Caki2 (cell line): ENCODE results near the gene SFXN4. TPM values are rescaled to one million over a fixed set of nuclear protein-coding genes. Genes with fewer than 3 reads are reported as not detected.
A peak's percentile ranks its signal among the peaks of the same experiment; 100 is the strongest.
"Not testable (repeated sequence)": the region's sequence is repeated elsewhere in the genome, so short reads cannot be mapped to it uniquely, and the experiment has no call there.

Source experiments
- DNase-seq: peaks from one replicate; pipeline ENCODE4 v3.0.0-alpha.2; 2015; ENCODE audit warnings: low read depth
- in situ Hi-C: cut with HindIII; loops from 2 replicates; pipeline ENCODE4 v1.10.0; 2016; ENCODE audit warnings: low sequenced_read_pairs, low pct_unique_long_range_greater_than_20kb, mixed read lengths
- total RNA-seq: library from RNA; depleted of rRNA; stranded (reverse); fragments of >200 nt; shearing (Covaris generic); gene quantifications from 2 replicates; pipeline ENCODE4 v1.2.3, GENCODE V29; 2014; ENCODE audit warnings: low replicate concordance

The SFXN4 gene
- total RNA-seq, 1 experiment from 2014 or later = 30.8 TPM

- in situ Hi-C loops = no loop called here
- no peak for DNase-seq
These were observed 11.9 kb downstream of the SFXN4 start for GRCh38 chr10:119153661-119154060.

- in situ Hi-C loops = no loop called here
- DNase-seq = no peak
These were observed 12.5 kb downstream of the SFXN4 start for GRCh38 chr10:119153041-119153440.

GRCh38 chr10:119151601-119152000 lies 13.9 kb downstream of the SFXN4 start:
- in situ Hi-C loops, DNase-seq: not testable (repeated sequence)

- DNase-seq = no peak
- in situ Hi-C loops = no loop called here
These were observed 15.8 kb downstream of the SFXN4 start for GRCh38 chr10:119149729-119150128.

- DNase-seq = no peak
- in situ Hi-C loops = no loop called here
These were observed 16.4 kb downstream of the SFXN4 start for GRCh38 chr10:119149157-119149556.

- in situ Hi-C loops = no loop called here
- no peak for DNase-seq
These were observed 21.9 kb downstream of the SFXN4 start for GRCh38 chr10:119143657-119144056.

GRCh38 chr10:119140603-119141245 lies 24.8 kb downstream of the SFXN4 start:
- no peak for DNase-seq
- in situ Hi-C loops = no loop called here

GRCh38 chr10:119139464-119140067 lies 25.9 kb downstream of the SFXN4 start:
- DNase-seq = no peak
- in situ Hi-C loops = no loop called here

- DNase-seq = no peak
- in situ Hi-C loops = no loop called here
These were observed 26.9 kb downstream of the SFXN4 start for GRCh38 chr10:119138346-119139306.

GRCh38 chr10:119137878-119138277 lies 27.6 kb downstream of the SFXN4 start:
- DNase-seq, in situ Hi-C loops: not testable (repeated sequence)

GRCh38 chr10:119136084-119136483 lies 29.4 kb downstream of the SFXN4 start:
- DNase-seq = no peak
- in situ Hi-C loops = no loop called here

- in situ Hi-C loops = no loop called here
- DNase-seq = no peak
These were observed 30.0 kb downstream of the SFXN4 start for GRCh38 chr10:119135513-119135881.

GRCh38 chr10:119133949-119134348 lies 31.6 kb downstream of the SFXN4 start:
- DNase-seq = no peak
- in situ Hi-C loops = no loop called here

- in situ Hi-C loops = no loop called here
- DNase-seq = no peak
These were observed 32.8 kb downstream of the SFXN4 start for GRCh38 chr10:119132521-119133345.

- DNase-seq = peak; percentile 60
- in situ Hi-C loops = no loop called here
These were observed 33.8 kb downstream of the SFXN4 start for GRCh38 chr10:119131512-119132240.

- in situ Hi-C loops = no loop called here
- no peak for DNase-seq
These were observed 35.8 kb downstream of the SFXN4 start for GRCh38 chr10:119129721-119130120.

GRCh38 chr10:119125942-119126341 lies 39.6 kb downstream of the SFXN4 start:
- in situ Hi-C loops = no loop called here

GRCh38 chr10:119120875-119121274 lies 44.6 kb downstream of the SFXN4 start:
- DNase-seq = no peak
- in situ Hi-C loops = no loop called here

More at GRCh38 chr10:119125942-119126341, 39.6 kb downstream of the SFXN4 start:
- DNase-seq = no peak
